ENCODE results near the gene COL9A3.

DNA sequence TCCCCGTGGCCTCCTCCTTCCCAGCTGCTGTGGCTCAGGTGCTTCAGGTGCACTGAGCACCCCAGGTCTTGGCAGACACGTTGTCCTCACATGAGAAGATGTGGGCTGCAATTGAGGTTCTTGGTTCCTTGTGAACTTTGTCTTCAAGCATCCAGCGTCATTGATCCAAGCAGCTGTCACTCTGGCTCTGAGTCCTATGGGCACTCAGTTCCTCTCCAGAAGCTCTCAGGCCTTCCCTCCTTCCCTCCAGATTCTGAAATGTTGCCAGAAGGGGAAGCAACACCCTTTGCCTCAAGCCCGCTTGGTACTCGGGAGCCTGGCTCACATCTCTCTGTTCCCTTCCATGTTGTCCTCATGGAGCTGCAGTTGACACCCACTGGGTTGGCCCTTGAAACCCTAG lies 29.0 kb upstream of the COL9A3 start:
- TF ChIP-seq, protein P1, sequence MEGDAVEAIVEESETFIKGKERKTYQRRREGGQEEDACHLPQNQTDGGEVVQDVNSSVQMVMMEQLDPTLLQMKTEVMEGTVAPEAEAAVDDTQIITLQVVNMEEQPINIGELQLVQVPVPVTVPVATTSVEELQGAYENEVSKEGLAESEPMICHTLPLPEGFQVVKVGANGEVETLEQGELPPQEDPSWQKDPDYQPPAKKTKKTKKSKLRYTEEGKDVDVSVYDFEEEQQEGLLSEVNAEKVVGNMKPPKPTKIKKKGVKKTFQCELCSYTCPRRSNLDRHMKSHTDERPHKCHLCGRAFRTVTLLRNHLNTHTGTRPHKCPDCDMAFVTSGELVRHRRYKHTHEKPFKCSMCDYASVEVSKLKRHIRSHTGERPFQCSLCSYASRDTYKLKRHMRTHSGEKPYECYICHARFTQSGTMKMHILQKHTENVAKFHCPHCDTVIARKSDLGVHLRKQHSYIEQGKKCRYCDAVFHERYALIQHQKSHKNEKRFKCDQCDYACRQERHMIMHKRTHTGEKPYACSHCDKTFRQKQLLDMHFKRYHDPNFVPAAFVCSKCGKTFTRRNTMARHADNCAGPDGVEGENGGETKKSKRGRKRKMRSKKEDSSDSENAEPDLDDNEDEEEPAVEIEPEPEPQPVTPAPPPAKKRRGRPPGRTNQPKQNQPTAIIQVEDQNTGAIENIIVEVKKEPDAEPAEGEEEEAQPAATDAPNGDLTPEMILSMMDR (IDR thresholded peaks at IDR 0.05; ENCODE audit: insufficient read depth, low read length, poor library complexity, severe bottlenecking), result no peak
- no peak for TF ChIP-seq EZH2phosphoT487 (conservative IDR thresholded peaks at IDR 0.05; ENCODE audit: low read length)

Measured in SU-DHL-6 (cell line).